Measurements from ENCODE around the gene RFX3.

DNA sequence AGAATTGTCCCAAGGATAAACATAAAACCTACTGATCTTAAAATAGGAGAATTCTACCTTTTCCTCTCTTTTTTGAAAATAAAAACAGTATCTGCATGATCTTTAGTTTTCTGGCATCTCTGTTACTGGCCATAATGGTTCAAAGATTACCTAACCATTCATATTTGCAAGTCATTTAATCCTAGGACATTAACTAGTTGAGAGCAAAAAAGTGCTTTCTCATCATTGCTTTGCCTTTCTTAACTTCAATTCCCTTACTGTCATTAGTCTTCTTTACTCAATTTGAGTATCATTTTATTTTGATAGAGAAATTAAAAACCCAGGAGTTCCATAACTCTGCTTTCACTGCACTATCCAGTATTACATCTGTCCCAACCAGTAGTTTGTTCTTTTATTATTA, 68.6 kb downstream of the RFX3 start:
- TF ChIP-seq, protein P1, sequence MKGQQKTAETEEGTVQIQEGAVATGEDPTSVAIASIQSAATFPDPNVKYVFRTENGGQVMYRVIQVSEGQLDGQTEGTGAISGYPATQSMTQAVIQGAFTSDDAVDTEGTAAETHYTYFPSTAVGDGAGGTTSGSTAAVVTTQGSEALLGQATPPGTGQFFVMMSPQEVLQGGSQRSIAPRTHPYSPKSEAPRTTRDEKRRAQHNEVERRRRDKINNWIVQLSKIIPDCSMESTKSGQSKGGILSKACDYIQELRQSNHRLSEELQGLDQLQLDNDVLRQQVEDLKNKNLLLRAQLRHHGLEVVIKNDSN (IDR thresholded peaks at IDR 0.05): no peak
- TF ChIP-seq, protein P2, sequence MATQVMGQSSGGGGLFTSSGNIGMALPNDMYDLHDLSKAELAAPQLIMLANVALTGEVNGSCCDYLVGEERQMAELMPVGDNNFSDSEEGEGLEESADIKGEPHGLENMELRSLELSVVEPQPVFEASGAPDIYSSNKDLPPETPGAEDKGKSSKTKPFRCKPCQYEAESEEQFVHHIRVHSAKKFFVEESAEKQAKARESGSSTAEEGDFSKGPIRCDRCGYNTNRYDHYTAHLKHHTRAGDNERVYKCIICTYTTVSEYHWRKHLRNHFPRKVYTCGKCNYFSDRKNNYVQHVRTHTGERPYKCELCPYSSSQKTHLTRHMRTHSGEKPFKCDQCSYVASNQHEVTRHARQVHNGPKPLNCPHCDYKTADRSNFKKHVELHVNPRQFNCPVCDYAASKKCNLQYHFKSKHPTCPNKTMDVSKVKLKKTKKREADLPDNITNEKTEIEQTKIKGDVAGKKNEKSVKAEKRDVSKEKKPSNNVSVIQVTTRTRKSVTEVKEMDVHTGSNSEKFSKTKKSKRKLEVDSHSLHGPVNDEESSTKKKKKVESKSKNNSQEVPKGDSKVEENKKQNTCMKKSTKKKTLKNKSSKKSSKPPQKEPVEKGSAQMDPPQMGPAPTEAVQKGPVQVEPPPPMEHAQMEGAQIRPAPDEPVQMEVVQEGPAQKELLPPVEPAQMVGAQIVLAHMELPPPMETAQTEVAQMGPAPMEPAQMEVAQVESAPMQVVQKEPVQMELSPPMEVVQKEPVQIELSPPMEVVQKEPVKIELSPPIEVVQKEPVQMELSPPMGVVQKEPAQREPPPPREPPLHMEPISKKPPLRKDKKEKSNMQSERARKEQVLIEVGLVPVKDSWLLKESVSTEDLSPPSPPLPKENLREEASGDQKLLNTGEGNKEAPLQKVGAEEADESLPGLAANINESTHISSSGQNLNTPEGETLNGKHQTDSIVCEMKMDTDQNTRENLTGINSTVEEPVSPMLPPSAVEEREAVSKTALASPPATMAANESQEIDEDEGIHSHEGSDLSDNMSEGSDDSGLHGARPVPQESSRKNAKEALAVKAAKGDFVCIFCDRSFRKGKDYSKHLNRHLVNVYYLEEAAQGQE (IDR thresholded peaks at IDR 0.05; ENCODE audit: low read depth): no peak
- no peak for TF ChIP-seq CEBPB (IDR thresholded peaks at IDR 0.05)
- no peak for TF ChIP-seq EP300 (IDR thresholded peaks at IDR 0.05; ENCODE audit: borderline replicate concordance)
- no peak for TF ChIP-seq TAF1 (IDR thresholded peaks at IDR 0.05; ENCODE audit: low read depth)

All from Ishikawa (cell line).